Astrocyte of the cerebellum (primary cell): ENCODE results near the gene TBC1D22A.

Experiments
- DNase-seq: peaks from one replicate; pipeline ENCODE4 v3.0.0-alpha.2; 2011; ENCODE audit warnings: low read depth
- H3K4me3 ChIP-seq: 2 replicates; pipeline ENCODE4 v1.5.1; 2011; ENCODE audit warnings: mild to moderate bottlenecking, low read depth, low read length, moderate library complexity
- CTCF ChIP-seq: IDR thresholded peaks from 2 replicates; pipeline ENCODE4 v1.5.1; 2012; ENCODE audit warnings: low read length, low read depth, moderate library complexity, mild to moderate bottlenecking; ENCODE audit errors: missing control alignments
- in situ Hi-C: cut with HindIII; loops from 2 replicates; pipeline ENCODE4 v1.10.0; 2017; ENCODE audit warnings: low sequenced_read_pairs

Gene TBC1D22A

GRCh38 chr22:47206164-47206563, 443.7 kb downstream of the TBC1D22A start:
- no peak for TF ChIP-seq CTCF
- in situ Hi-C loops: no loop called here
- DNase-seq: no peak
- no peak overlapping the region for H3K4me3 ChIP-seq

DNA sequence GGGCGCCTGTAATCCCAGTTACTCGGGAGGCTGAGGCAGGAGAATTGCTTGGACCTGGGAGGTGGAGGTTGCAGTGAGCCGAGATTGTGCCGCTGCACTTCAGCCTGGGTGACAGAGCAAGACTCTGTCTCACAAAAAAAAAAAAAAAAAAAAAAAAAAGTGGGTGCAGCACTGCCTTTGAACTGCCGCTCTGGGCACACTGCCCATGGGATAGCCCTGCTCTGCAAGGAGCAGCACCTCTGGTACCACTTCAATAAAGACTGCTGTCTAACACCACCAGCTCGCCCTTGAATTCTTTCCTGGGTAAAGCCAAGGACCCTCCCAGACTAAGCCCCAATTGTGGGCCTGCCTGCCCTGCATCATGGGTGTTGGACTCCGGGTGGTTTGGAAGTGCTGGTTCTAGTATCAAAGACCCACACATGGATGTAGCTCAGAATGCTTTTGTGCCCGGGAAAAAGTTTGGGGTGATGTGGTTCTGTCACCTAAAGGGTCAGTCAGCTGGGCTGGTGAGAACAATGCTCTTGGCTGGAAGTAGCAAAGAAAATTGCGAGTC, 444.3 kb downstream of the TBC1D22A start:
- in situ Hi-C loops: no loop called here
- no peak for DNase-seq
- TF ChIP-seq CTCF: no peak
- no peak overlapping the region for H3K4me3 ChIP-seq

GRCh38 chr22:47207387-47207786, 444.9 kb downstream of the TBC1D22A start:
- no peak for TF ChIP-seq CTCF
- no peak for DNase-seq
- H3K4me3 ChIP-seq: no peak overlapping the region
- in situ Hi-C loops: no loop called here

DNA sequence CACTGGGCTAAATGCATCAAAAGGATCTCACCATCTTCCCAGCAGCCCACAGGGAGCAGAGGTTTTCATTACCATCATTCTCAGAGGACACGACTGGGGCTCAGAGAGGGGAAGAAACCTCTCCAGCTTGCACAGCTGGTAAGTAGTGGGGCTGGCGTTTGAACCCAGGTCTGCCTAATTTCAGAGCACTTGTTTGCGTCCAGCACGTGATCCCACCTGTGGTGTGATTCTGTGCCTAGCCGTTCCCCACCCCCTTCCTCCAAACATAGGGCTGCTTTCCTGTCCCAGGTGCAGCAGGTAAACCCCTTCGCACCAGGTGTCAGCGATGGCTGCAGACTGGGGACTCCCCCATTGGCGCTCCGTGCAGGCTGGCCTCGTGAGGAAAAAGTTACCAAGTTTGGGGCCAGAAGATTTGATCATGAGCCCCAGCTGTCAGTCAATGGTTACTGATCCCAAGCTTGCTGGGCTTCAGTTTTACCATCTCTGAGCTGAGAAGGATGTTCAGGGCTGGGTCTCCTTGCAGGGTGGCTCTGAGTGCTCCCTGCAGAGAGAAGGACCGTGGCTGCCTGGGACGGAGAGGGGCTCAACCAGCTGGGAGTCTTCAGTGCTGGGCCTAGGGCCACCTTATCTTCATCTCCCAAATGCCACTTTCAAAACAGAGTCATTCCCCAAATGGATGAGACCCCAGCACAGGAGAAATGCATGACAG, 445.6 kb downstream of the TBC1D22A start:
- in situ Hi-C loops: no loop called here
- TF ChIP-seq CTCF: no peak
- no peak for DNase-seq
- H3K4me3 ChIP-seq: no peak overlapping the region

DNA sequence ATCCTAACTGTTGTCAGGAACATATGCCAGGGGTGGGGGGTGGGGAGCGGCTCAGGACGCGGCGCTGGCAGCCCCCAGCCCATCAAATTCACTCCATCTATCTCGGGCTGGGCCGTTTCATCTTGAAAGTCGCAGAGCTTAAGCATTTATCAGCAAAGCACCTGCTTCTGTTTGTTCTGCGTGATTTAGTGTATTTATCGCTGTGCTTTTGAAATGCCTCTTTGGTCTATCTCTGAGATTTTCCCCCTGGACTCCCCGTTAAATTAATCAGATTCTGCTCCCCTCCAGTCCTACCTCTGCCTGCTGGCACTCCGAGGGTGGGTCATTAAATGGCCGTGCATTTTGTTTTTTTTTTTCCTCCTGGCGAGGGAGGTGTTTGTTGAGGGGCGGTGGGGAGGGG, 446.2 kb downstream of the TBC1D22A start:
- H3K4me3 ChIP-seq: no peak overlapping the region
- no peak for DNase-seq
- in situ Hi-C loops: no loop called here
- no peak for TF ChIP-seq CTCF

- H3K4me3 ChIP-seq: no peak overlapping the region
- TF ChIP-seq CTCF: no peak
- no peak for DNase-seq
- in situ Hi-C loops: no loop called here
Measured at GRCh38 chr22:47209040-47209514, 446.6 kb downstream of the TBC1D22A start.
